GM12878 (cell line): ENCODE measurements around the gene RGS18. TPM values are rescaled to one million over a fixed set of nuclear protein-coding genes. Genes with fewer than 3 reads are reported as not detected.

Experiments
- ATAC-seq: fragments of 200-7000 bp; cut with Tn5 transposase; 3 replicates; pipeline ENCODE4 v1.9.1; 2020; ENCODE audit warnings: mild to moderate bottlenecking, moderate library complexity
- BruUV-seq: library from RNA; stranded (reverse); fragments of 400-500 nt; replicated peaks from 2 replicates; lab custom pipeline; 2021; lab: Mats Ljungman, UMichigan
- CTCF ChIA-PET: fragments of 300-600 bp; sonication (Branson Sonifier 250); formaldehyde crosslinking; extraction: SDS; loops from one replicate; lab custom pipeline; 2021; ENCODE audit warnings: inconsistent platforms; lab: Yijun Ruan, JAX
- POLR2A ChIA-PET: fragments of 350-600 bp; formaldehyde crosslinking; extraction: SDS; loops from one replicate; lab custom pipeline; 2021; ENCODE audit warnings: inconsistent platforms; lab: Charles Lee
- RAD21 ChIA-PET: fragments of 300-600 bp; sonication (Branson Sonifier 250); formaldehyde crosslinking; loops from one replicate; lab custom pipeline; 2023; ENCODE audit warnings: antibody characterized with exemption; ENCODE audit not compliant: unreplicated experiment; lab: Charles Lee
- SMC1A ChIA-PET: fragments of 300-600 bp; sonication (Branson Sonifier 250); formaldehyde crosslinking; loops from one replicate; lab custom pipeline; 2023; ENCODE audit not compliant: unreplicated experiment, uncharacterized antibody; lab: Charles Lee
- DNase-seq: peaks from one replicate; pipeline ENCODE4 v3.0.0-alpha.2; 2011; ENCODE audit warnings: low read depth, low spot score
- FAIRE-seq: peaks from 3 replicates; lab custom pipeline; 2011; peaks lifted over from hg19 to GRCh38; lab: Jason Lieb, UNC
- H2AFZ ChIP-seq: 2 replicates; pipeline ENCODE4 v1.6.0; 2011; ENCODE audit warnings: low read depth, low read length, control low read depth; ENCODE audit not compliant: control insufficient read depth
- H3K27ac ChIP-seq: 2 replicates; pipeline ENCODE4 v1.5.1; 2011; ENCODE audit warnings: control low read depth; ENCODE audit not compliant: control insufficient read depth, insufficient read depth
- H3K27me3 ChIP-seq, 2 experiments: replicated peaks in 1 of 2; 2 replicates each; pipeline versions ENCODE4 v1.6.0 to v1.6.1; 2011; ENCODE audit warnings: low read length in 1 of 2; ENCODE audit not compliant: control insufficient read depth in 2 of 2, insufficient read depth in 2 of 2
- H3K36me3 ChIP-seq, 2 experiments: 2 replicates each; pipeline ENCODE4 v1.5.1; 2011; ENCODE audit warnings: low read length in 1 of 2; ENCODE audit not compliant: control insufficient read depth in 2 of 2, insufficient read depth in 2 of 2
- H3K4me1 ChIP-seq: 2 replicates; pipeline ENCODE4 v1.6.1; 2011; ENCODE audit warnings: mild to moderate bottlenecking, low read length, moderate library complexity, mixed read lengths; ENCODE audit not compliant: control insufficient read depth, insufficient read depth
- H3K4me2 ChIP-seq: 2 replicates; pipeline ENCODE4 v1.6.0; 2011; ENCODE audit warnings: control low read depth; ENCODE audit not compliant: control insufficient read depth, insufficient read depth
- H3K4me3 ChIP-seq: fragments of 200-600 bp; sonication (generic); 2 replicates; pipeline ENCODE4 v1.5.1; 2016
- H3K79me2 ChIP-seq: 2 replicates; pipeline ENCODE4 v1.6.0; 2011; ENCODE audit warnings: low read length; ENCODE audit not compliant: control insufficient read depth, insufficient read depth
- H3K9ac ChIP-seq: 2 replicates; pipeline ENCODE4 v1.8.0; 2011; ENCODE audit warnings: low read length, control low read depth, mixed read lengths; ENCODE audit not compliant: control insufficient read depth, insufficient read depth
- H3K9me3 ChIP-seq: replicated peaks from 3 replicates; pipeline ENCODE4 v1.5.1; 2011; ENCODE audit warnings: mild to moderate bottlenecking, low read length; ENCODE audit not compliant: control insufficient read depth, insufficient read depth
- H4K20me1 ChIP-seq: 2 replicates; pipeline ENCODE4 v1.6.0; 2011; ENCODE audit not compliant: control insufficient read depth, insufficient read depth
- EP300 ChIP-seq, 2 experiments: fragments of 150-350 bp in 1 of 2; IDR thresholded peaks; 2 replicates each; pipeline ENCODE4 v1.6.1; 2011 to 2012; ENCODE audit warnings: low read depth in 2 of 2, low read length in 2 of 2, borderline replicate concordance in 1 of 2, improper control_type of control experiment in 1 of 2, inconsistent platforms in 1 of 2; ENCODE audit not compliant: control insufficient read depth in 1 of 2
- JUNB ChIP-seq: IDR thresholded peaks from 2 replicates; pipeline ENCODE4 v1.6.1; 2016; ENCODE audit warnings: antibody characterized with exemption, mild to moderate bottlenecking
- MYC ChIP-seq: IDR thresholded peaks from 2 replicates; pipeline ENCODE4 v1.6.1; 2011; ENCODE audit warnings: mild to moderate bottlenecking, low read length, moderate library complexity, inconsistent platforms; ENCODE audit not compliant: insufficient read depth, insufficient replicate concordance, insufficient read length, severe bottlenecking
- NFIC ChIP-seq: IDR thresholded peaks from 2 replicates; pipeline ENCODE4 v1.6.1; 2012; ENCODE audit warnings: low read depth, mild to moderate bottlenecking, inconsistent platforms, low read length, moderate library complexity
- SMAD5 ChIP-seq: IDR thresholded peaks from 2 replicates; pipeline ENCODE4 v1.6.1; 2016; ENCODE audit warnings: antibody characterized with exemption, low read depth
- ZNF384 ChIP-seq: IDR thresholded peaks from 2 replicates; pipeline ENCODE4 v1.6.1; 2012; ENCODE audit warnings: low read depth, mild to moderate bottlenecking, low read length, improper control_type of control experiment, borderline replicate concordance
- WGBS: methylation state at CpG from one replicate; pipeline ENCODE4 v1.1.6; 2016; ENCODE audit warnings: low lambda C conversion rate; ENCODE audit not compliant: insufficient replicate concordance, insufficient coverage; ENCODE audit errors: missing lambda C conversion rate; 5-methylcytosine and 5-hydroxymethylcytosine counted together
- in situ Hi-C: fragments of 300-500 bp; cut with MboI; formaldehyde crosslinking; loops from 9 replicates; pipeline ENCODE4 v1.14.3; 2018; ENCODE audit warnings: mixed read lengths
- intact Hi-C: fragments of 100-400 bp; cut with micrococcal nuclease; formaldehyde crosslinking; loops from one replicate; pipeline ENCODE4 v1.14.2; 2022; ENCODE audit not compliant: unreplicated experiment
- polyA plus RNA-seq, 11 experiments: library from polyadenylated mRNA; depleted of rRNA in 4 of 11; unstranded in 6 of 11; stranded (reverse) in 5 of 11; fragments of >200 nt; fragmentation: Nextera tagmentation in 4 of 11; fragmentation: Illumina TruSeq in 1 of 11; extraction: Ambion mirVana in 4 of 11; extraction: Trizol in 1 of 11; gene quantifications; 1 replicate in 1 of 11; 2 replicates in 10 of 11; pipeline versions ENCODE4 v1.2.1 to v1.2.3, GENCODE V29; 2011 to 2016; ENCODE audit warnings: inconsistent platforms in 2 of 11, missing spikeins in 2 of 11, low read depth in 1 of 11
- total RNA-seq, 4 experiments: library from RNA; depleted of rRNA in 3 of 4; stranded (reverse); fragments of >200 nt in 3 of 4; fragmentation: Illumina TruSeq in 1 of 4; extraction: Trizol in 1 of 4; gene quantifications; 2 replicates each; pipeline versions ENCODE4 v1.2.1 to v1.2.3, GENCODE V29; 2013 to 2021
- TF ChIP-seq, protein P1 (sequence below): IDR thresholded peaks from 2 replicates; pipeline ENCODE4 v1.6.1; 2012; ENCODE audit warnings: low read length, inconsistent platforms
- TF ChIP-seq, protein P2 (sequence below): IDR thresholded peaks from 2 replicates; pipeline ENCODE4 v1.6.1; 2011; ENCODE audit warnings: low read depth, low read length, improper control_type of control experiment, borderline replicate concordance
- TF ChIP-seq, protein P3 (sequence below): fragments of 450-650 bp; IDR thresholded peaks from 2 replicates; pipeline ENCODE4 v1.6.1; 2016; ENCODE audit warnings: mild to moderate bottlenecking

Gene RGS18
- total and polyA plus RNA-seq, 10 of the 15 experiments (the other 5 are each of a cell fraction or from before 2014, with no cell fraction given) = not detected

DNA sequence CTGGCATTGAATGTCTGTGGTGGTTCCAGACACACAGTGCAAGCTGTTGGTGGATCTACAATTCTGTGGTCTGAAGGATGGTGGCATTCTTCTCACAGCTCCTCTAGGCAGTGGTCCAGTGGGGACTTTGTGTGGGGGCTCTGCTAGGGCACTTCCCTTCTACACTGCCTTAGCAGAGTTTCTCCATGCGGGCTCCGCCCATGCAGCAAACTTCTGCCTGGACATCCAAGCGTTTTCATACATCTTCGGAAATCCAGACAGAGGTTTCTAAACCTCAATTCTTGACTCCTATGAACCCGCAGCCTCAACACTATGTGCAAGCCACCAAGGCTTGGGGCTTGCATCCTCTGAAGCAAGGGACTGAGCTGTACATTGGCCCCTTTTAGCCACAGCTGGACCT lies 43.0 kb downstream of the RGS18 start:
- Histone ChIP-seq H3K9me3 (no peaks in the 10 kb centered on the region; the same call in 2 of the 3 replicates), H3K27ac (no peak overlapping the region), H2AFZ (no peak overlapping the region), H3K36me3 (no peaks in the 10 kb centered on the region), H3K4me2 (no peak overlapping the region), H3K4me1 (no peaks in the 10 kb centered on the region), H3K4me3 (no peak overlapping the region), H4K20me1 (no peaks in the 10 kb centered on the region), H3K9ac (no peak overlapping the region), H3K27me3 (no peaks in the 10 kb centered on the region), H3K79me2 (no peaks in the 10 kb centered on the region)
- FAIRE-seq (no peak), DNase-seq (no peak), ATAC-seq (no peak)
- POLR2A ChIA-PET = no interaction called here
- CTCF ChIA-PET = no interaction called here
- no TSS peak for BruUV-seq
- WGBS = 27% methylated on average over 5 of the region's 5 CpGs
- TF ChIP-seq ZNF384 (no peak), JUNB (no peak), SMAD5 (no peak), EP300 (IDR thresholded peaks at IDR 0.05; ENCODE audit: borderline replicate concordance in 1 of 2, control insufficient read depth in 1 of 2, low read depth in 2 of 2, low read length in 2 of 2) (no peak), NFIC (no peak)
- TF ChIP-seq, protein P1, sequence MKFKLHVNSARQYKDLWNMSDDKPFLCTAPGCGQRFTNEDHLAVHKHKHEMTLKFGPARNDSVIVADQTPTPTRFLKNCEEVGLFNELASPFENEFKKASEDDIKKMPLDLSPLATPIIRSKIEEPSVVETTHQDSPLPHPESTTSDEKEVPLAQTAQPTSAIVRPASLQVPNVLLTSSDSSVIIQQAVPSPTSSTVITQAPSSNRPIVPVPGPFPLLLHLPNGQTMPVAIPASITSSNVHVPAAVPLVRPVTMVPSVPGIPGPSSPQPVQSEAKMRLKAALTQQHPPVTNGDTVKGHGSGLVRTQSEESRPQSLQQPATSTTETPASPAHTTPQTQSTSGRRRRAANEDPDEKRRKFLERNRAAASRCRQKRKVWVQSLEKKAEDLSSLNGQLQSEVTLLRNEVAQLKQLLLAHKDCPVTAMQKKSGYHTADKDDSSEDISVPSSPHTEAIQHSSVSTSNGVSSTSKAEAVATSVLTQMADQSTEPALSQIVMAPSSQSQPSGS = no peak
- intact Hi-C loops = no loop called here
- RAD21 ChIA-PET = no interaction called here
- SMC1A ChIA-PET = no interaction called here
- in situ Hi-C loops = no loop called here

DNA sequence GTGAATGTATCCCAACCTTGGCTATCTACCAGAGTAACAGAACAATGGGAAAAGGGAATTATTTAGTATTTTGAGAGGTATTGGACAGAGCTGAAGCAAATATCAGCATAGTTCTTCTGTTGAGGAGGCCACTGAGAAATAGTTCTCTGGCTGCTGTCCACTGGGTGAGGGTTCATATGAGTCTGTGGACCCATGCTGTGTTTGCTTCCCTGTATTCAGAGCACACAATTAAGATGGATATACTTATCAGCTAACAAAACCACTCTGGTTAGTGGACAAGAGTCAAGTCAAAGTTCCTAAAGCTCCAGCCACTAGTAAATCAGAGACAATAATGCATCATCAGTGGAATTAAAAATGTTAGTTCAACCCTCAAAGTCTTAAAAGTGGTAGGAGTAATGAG lies 66.1 kb downstream of the RGS18 start:
- SMC1A ChIA-PET = interaction anchor here (0.6 kb wide), 1 partner anchor 55 kb away, joined by 3 read pairs; no protein-coding TSS in a partner anchor
- Histone ChIP-seq H2AFZ (no peak overlapping the region), H3K27ac (no peak overlapping the region), H3K4me1 (no peaks in the 10 kb centered on the region), H3K27me3 (no peaks in the 10 kb centered on the region), H3K9me3 (no peaks in the 10 kb centered on the region), H3K4me3 (no peak overlapping the region), H3K79me2 (no peaks in the 10 kb centered on the region), H4K20me1 (no peaks in the 10 kb centered on the region), H3K4me2 (no peak overlapping the region), H3K9ac (no peak overlapping the region), H3K36me3 (no peaks in the 10 kb centered on the region)
- POLR2A ChIA-PET = no interaction called here
- ATAC-seq (no peak), FAIRE-seq (no peak), DNase-seq (no peak)
- no TSS peak for BruUV-seq
- RAD21 ChIA-PET = no interaction called here
- in situ Hi-C loops (no loop called here), intact Hi-C loops (no loop called here)
- CTCF ChIA-PET = interaction anchor here (0.8 kb wide), 1 partner anchor 8 kb away, joined by 3 read pairs; no protein-coding TSS in a partner anchor
- TF ChIP-seq, protein P2, sequence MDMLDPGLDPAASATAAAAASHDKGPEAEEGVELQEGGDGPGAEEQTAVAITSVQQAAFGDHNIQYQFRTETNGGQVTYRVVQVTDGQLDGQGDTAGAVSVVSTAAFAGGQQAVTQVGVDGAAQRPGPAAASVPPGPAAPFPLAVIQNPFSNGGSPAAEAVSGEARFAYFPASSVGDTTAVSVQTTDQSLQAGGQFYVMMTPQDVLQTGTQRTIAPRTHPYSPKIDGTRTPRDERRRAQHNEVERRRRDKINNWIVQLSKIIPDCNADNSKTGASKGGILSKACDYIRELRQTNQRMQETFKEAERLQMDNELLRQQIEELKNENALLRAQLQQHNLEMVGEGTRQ = no peak
- TF ChIP-seq, protein P3, sequence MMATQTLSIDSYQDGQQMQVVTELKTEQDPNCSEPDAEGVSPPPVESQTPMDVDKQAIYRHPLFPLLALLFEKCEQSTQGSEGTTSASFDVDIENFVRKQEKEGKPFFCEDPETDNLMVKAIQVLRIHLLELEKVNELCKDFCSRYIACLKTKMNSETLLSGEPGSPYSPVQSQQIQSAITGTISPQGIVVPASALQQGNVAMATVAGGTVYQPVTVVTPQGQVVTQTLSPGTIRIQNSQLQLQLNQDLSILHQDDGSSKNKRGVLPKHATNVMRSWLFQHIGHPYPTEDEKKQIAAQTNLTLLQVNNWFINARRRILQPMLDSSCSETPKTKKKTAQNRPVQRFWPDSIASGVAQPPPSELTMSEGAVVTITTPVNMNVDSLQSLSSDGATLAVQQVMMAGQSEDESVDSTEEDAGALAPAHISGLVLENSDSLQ = no peak
- no peak for TF ChIP-seq MYC
